LNCAP (cell line): Measurements from ENCODE around the gene GTF3C1.

Experiments used
- CTCF ChIP-seq: fragments of 450-650 bp; IDR thresholded peaks from 2 replicates; pipeline ENCODE4 v1.5.1; 2017; ENCODE audit warnings: mild to moderate bottlenecking

GTF3C1 gene

GRCh38 chr16:27489906-27490305 is 59.8 kb downstream of the GTF3C1 start:
- TF ChIP-seq CTCF, result no peak

GRCh38 chr16:27489421-27489820 is 60.3 kb downstream of the GTF3C1 start:
- no peak for TF ChIP-seq CTCF

GRCh38 chr16:27486760-27487159 is 63.0 kb downstream of the GTF3C1 start:
- no peak for TF ChIP-seq CTCF

DNA sequence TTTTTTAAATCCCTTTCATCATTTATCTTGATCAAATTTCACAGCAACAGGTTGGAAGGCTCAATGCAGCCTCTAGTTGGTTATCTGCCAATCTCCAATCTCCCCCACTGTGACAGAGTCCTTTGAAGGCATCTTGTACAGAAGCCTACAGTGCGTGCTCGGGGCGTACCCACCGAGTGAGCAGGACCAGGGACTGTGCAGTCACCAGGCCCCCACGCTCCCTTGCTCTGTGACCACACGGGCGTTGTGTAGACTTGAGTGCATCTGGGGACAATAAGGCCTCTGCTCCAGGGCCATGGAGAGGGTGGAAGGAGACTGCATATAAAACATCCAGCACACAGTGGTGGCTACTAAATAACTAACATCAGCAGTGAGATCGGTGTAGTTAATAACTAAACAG is 63.4 kb downstream of the GTF3C1 start:
- no peak for TF ChIP-seq CTCF

DNA sequence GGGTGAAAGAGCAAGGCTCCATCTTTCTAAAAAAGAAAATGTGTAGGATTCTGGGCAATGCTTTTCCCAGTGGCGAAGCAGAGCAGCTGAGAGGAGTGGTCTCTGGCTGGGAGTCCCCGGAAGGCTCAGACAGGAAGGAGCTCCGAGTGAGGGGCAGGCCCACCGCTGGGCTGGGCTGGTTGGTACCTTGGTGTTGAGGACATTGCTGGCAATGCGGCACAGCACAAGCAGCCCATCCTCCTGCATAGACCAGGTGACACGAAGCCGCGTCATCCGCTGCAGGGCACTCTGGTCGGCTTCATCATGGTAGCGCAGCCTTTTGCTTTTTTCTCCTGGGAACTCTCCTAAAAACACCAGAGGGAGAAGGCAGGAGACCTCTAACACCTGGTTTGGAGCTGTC is 63.9 kb downstream of the GTF3C1 start:
- no peak for TF ChIP-seq CTCF

DNA sequence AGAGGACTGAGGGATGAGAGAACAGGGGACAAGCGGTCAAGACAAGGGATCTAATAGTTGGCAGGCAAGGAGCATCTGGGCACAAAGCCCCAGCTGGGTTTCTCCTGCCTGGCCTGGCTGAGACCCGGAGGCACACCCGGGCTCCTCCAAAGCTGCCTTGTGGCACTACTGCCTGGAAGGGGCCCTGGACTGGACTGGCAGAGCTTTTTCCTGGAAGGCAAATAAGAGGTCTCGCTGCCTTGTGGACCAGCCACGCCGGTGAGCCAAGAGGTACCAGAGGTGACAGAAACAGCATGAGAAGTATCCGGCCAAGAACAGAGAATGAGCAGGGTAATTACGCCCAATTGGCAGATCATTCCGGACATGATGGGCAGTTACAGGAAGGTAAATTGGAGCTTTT is 64.6 kb downstream of the GTF3C1 start:
- TF ChIP-seq CTCF, result no peak

- no peak for TF ChIP-seq CTCF
Observed at GRCh38 chr16:27483624-27484023, 66.1 kb downstream of the GTF3C1 start.

DNA sequence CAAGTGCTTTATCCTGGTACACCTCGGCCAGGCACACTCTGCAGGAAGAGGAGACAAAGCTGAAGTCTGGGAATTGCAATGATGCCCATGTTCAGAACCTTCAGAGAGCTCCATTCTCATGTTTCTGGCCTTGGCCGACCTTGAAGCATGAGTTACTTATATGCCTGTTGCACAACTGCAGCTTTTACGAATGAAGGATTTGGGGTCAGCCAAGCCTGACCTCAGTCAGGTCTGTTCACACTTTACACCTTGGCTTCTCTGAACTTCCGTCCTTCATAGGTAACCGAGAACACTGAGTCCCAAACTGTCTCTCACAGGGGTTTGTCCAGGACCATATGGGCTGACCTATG is 66.7 kb downstream of the GTF3C1 start:
- no peak for TF ChIP-seq CTCF
